LNCaP clone FGC (cell line): ENCODE measurements around the gene ANKHD1.
"Not testable (repeated sequence)": the region's sequence is repeated elsewhere in the genome, so short reads cannot be mapped to it uniquely, and the experiment has no call there.

Experiments
- DNase-seq: peaks from one replicate; pipeline ENCODE4 v3.0.0-alpha.2; 2011; ENCODE audit warnings: low read depth
- H3K4me3 ChIP-seq: 2 replicates; pipeline ENCODE4 v1.5.1; 2011; ENCODE audit warnings: mild to moderate bottlenecking, low read depth, low read length, control low read depth
- TF ChIP-seq, protein P1 (sequence below): IDR thresholded peaks from 2 replicates; pipeline ENCODE4 v1.5.1; 2012; ENCODE audit warnings: mild to moderate bottlenecking; ENCODE audit not compliant: control insufficient read depth, insufficient read depth; ENCODE audit errors: extremely low read depth

The ANKHD1 gene

DNA sequence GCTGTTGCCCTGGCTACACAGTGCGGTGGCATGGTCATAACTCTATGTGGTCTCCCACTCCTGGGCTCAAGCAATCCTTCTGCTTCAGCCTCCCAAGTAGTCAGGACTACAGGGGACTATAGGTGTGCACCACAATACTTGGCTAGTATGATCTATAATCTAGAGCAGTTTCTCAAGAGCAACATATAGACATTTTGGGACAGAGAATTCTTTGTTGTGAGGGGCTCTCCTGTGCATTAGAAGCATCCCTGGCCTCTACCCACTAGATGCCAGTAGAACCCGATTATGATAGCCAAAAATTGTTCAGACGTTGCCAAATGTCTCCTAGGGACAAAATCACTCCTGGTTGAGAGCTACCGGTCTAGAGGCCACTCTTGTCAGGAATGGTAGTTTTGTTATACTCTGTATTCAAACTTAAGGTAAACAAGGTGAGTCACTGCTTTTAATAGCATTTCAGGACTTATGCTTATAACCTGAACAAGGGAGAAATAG is 7.2 kb downstream of the ANKHD1 start:
- no peak overlapping the region; the same call in 1 of the 2 replicates for H3K4me3 ChIP-seq
- TF ChIP-seq, protein P1, sequence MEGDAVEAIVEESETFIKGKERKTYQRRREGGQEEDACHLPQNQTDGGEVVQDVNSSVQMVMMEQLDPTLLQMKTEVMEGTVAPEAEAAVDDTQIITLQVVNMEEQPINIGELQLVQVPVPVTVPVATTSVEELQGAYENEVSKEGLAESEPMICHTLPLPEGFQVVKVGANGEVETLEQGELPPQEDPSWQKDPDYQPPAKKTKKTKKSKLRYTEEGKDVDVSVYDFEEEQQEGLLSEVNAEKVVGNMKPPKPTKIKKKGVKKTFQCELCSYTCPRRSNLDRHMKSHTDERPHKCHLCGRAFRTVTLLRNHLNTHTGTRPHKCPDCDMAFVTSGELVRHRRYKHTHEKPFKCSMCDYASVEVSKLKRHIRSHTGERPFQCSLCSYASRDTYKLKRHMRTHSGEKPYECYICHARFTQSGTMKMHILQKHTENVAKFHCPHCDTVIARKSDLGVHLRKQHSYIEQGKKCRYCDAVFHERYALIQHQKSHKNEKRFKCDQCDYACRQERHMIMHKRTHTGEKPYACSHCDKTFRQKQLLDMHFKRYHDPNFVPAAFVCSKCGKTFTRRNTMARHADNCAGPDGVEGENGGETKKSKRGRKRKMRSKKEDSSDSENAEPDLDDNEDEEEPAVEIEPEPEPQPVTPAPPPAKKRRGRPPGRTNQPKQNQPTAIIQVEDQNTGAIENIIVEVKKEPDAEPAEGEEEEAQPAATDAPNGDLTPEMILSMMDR, result 0 out of 2 replicates have a peak, but pooled peaks have one; percentile 3
- peak; percentile 54 for DNase-seq

DNA sequence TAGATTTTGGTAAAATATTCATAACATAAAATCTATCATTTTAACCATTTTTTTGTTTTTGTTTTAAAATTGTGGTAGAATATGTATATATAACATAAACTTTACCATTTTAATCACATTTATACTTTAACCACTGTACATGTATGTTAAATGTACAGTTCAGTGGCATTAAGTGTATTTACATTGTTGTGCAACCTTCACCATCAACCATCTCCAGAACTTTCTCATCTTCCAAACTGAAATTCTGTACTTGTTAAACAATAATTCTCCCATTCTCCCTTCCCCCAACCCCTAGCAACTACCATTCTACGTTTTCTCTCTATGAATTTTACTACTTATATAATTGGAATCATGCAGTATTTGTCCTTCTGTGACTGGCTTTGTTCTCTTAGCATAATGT is 11.6 kb downstream of the ANKHD1 start:
- TF ChIP-seq, protein P1, result no peak
- no peak for DNase-seq
- peak overlapping the region; percentile 25; the same call in 1 of the 2 replicates for H3K4me3 ChIP-seq

DNA sequence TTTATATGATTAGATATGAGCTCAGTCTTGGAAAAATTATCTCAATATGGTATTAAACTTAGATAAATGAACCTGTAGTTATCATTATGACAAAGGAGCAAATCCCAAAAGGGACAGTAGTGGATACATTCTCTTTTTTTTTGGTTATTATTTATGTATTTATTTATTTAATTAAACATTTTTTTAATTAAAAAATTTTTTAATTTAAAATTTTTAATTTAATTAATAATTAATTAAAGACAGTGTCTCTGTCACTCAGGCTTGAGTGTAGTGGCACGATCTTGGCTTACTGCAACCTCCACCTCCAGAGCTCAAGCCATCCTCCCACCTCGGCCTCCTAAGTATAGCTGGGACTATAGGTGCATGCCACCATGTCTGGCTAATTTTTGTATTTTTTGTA is 15.6 kb downstream of the ANKHD1 start:
- DNase-seq, result no peak
- TF ChIP-seq, protein P1, result no peak

DNA sequence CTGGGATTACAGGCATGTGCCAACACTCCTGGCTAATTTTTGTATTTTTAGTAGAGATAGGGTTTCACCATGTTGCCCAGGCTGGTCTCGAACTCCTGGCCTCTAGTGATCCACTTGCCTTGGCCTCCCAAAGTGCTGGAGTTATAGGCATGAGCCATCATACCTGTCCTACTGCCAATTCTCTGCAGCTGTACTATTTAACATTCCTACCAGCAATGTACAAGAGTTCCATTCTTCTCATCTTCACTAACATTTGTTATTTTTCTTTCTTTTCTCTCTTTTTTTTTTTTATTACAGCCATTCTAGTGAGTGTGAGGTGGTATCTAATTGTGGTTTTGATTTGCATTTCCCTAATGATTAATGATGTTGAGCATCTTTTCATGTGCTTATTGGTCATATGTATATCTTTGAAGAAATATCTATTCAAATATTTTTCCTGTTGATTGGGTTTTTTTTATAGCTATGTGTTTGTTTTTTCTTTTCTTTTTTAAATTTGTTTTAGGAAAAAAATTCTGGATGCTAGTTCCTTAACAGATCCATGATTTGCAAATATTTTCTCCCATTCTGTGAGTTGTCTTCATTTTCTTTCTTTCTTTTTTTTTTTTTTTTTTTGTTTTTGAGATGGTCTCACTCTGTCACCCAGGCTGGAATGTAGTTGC is 17.4 kb downstream of the ANKHD1 start:
- TF ChIP-seq, protein P1, result no peak
- DNase-seq, result no peak
- no peak overlapping the region for H3K4me3 ChIP-seq

More for the DNA sequence above, 15.6 kb downstream of the ANKHD1 start:
- no peak overlapping the region for H3K4me3 ChIP-seq

DNA sequence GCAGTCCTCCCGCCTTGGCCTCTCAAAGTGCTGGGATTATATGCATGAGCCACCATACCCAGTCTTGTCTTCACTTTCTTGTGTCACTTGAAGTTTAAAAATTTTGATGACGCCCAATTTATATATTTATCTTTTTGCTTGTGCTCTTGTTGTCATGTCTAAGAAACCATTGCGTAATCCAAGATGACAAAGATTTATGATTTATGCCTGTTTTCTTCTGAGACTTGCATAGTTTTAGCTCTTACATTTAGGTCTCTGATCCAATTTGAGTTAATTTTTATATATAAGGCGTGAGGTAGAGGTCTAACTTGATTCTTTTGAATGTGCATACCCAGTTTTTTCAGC is 18.6 kb downstream of the ANKHD1 start:
- TF ChIP-seq, protein P1, result no peak
- no peak overlapping the region for H3K4me3 ChIP-seq
- no peak for DNase-seq

DNA sequence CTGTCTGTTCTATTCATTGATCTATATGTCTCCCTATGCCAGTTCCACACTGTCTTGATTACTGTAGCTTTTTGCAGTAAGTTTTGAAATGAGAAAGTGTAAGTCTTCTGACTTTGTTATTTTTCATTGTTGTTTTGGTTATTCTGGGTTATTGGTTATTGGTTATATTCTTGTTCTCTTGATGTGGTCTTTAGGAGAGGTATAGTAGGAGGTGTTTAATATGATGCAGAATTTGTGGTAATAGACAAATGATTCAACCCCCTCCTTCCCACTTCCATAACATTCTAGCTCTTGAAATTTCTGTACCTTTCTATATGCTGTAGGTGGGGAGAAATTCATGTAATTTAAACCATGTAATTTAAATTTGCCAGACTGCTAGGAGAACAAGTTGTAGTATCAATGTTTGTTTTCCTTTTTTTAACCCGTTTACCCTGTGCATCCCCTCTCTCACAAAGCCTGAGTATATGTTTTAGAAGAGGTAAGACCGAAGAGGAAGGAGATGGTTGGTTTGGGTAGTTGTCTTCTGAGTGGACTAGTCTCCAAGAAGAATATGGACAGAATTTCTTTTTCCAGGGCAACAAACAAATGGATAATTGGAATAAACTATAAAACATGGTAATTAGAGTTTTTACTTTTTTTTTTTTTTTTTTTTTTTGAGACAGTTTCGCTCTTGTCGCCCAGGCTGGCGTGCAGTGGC is 19.2 kb downstream of the ANKHD1 start:
- no peak overlapping the region for H3K4me3 ChIP-seq
- TF ChIP-seq, protein P1, result no peak
- DNase-seq, result no peak

DNA sequence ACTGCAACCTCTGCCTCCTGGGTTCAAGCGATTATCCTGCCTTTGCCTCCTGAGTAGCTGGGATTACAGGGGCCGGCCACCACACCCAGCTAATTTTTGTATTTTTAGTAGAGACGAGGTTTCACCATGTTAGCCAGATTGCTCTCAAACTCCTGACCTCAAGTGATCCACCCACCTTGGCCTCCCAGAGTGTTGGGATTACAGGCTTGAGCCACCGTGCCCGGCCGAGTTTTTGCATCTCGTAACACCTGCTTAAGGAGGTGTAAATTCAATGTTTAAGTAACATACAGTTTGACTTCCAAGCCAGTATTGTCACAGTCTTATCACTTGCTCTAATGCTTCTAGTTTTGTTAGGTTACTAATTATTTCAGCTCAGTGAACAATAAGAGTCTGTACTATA is 19.7 kb downstream of the ANKHD1 start:
- H3K4me3 ChIP-seq, DNase-seq: not testable (repeated sequence)
